CD4-positive, alpha-beta T cell treated with Interleukin-12 subunit alpha and Interleukin-12 subunit beta, for 1 hour (primary cell): ENCODE data around the gene TMEM163.

ENCODE experiments used
- DNase-seq: peaks from one replicate; pipeline ENCODE4 v3.0.0-alpha.2; 2020

The TMEM163 gene

GRCh38 chr2:134470561-134471168 is 248.1 kb downstream of the TMEM163 start:
- no peak for DNase-seq

GRCh38 chr2:134469516-134470115 is 249.2 kb downstream of the TMEM163 start:
- DNase-seq: no peak

- DNase-seq: no peak
These were observed 250.0 kb downstream of the TMEM163 start for GRCh38 chr2:134468776-134469175.

GRCh38 chr2:134468164-134468563 is 250.6 kb downstream of the TMEM163 start:
- no peak for DNase-seq

GRCh38 chr2:134466141-134466540 is 252.7 kb downstream of the TMEM163 start:
- DNase-seq: peak; percentile 33

GRCh38 chr2:134465228-134466105 is 253.3 kb downstream of the TMEM163 start:
- no peak for DNase-seq

GRCh38 chr2:134463699-134464022 is 255.1 kb downstream of the TMEM163 start:
- DNase-seq: no peak

GRCh38 chr2:134462791-134463698 is 255.8 kb downstream of the TMEM163 start:
- no peak for DNase-seq

- no peak for DNase-seq
These were observed 256.5 kb downstream of the TMEM163 start for GRCh38 chr2:134462275-134462674.

GRCh38 chr2:134461511-134461910 is 257.3 kb downstream of the TMEM163 start:
- no peak for DNase-seq

- peak; percentile 38 for DNase-seq
These were observed 258.2 kb downstream of the TMEM163 start for GRCh38 chr2:134460583-134460998.

- DNase-seq: no peak
These were observed 258.9 kb downstream of the TMEM163 start for GRCh38 chr2:134459706-134460406.

GRCh38 chr2:134458950-134459349 is 259.9 kb downstream of the TMEM163 start:
- no peak for DNase-seq

GRCh38 chr2:134458473-134458853 is 260.3 kb downstream of the TMEM163 start:
- no peak for DNase-seq

- no peak for DNase-seq
These were observed 260.9 kb downstream of the TMEM163 start for GRCh38 chr2:134457765-134458472.

GRCh38 chr2:134457353-134457752 is 261.4 kb downstream of the TMEM163 start:
- no peak for DNase-seq

- no peak for DNase-seq
These were observed 263.4 kb downstream of the TMEM163 start for GRCh38 chr2:134455426-134455825.

- DNase-seq: no peak
These were observed 263.9 kb downstream of the TMEM163 start for GRCh38 chr2:134454931-134455330.

- DNase-seq: no peak
These were observed 264.4 kb downstream of the TMEM163 start for GRCh38 chr2:134454426-134454825.

GRCh38 chr2:134453973-134454372 is 264.8 kb downstream of the TMEM163 start:
- DNase-seq: no peak

GRCh38 chr2:134453476-134453875 is 265.3 kb downstream of the TMEM163 start:
- no peak for DNase-seq
